Right atrium auricular region (tissue), 2 donors: Measurements from ENCODE around the gene ADISSP. TPM values are rescaled to one million over a fixed set of nuclear protein-coding genes. Genes with fewer than 3 reads are reported as not detected.
A peak's percentile ranks its signal among the peaks of the same experiment; 100 is the strongest.

Experiments
- DNase-seq: peaks from one replicate; pipeline ENCODE4 v3.0.0-alpha.2; 2019; ENCODE audit warnings: low spot score
- H3K27ac ChIP-seq, 2 donors: fragments of 200-600 bp; sonication (generic); 1 replicate in 1 of 2; 2 replicates in 1 of 2; pipeline ENCODE4 v1.5.1; 2016 to 2019
- H3K27me3 ChIP-seq, 2 donors: fragments of 200-600 bp; sonication (generic); one replicate each; pipeline versions ENCODE4 v1.5.1 to v1.6.0; 2017 to 2019
- H3K36me3 ChIP-seq: fragments of 200-600 bp; sonication (generic); one replicate; pipeline ENCODE4 v1.5.1; 2016
- H3K4me1 ChIP-seq, 2 donors: fragments of 200-600 bp; sonication (generic); one replicate each; pipeline versions ENCODE4 v1.5.1 to v1.6.0; 2017 to 2019
- H3K4me3 ChIP-seq, 2 donors: fragments of 200-600 bp; sonication (generic); 1 replicate in 1 of 2; 2 replicates in 1 of 2; pipeline ENCODE4 v1.5.1; 2017 to 2019; ENCODE audit warnings: mild to moderate bottlenecking in 1 of 2, moderate library complexity in 1 of 2
- H3K9me3 ChIP-seq, 2 donors: fragments of 200-600 bp; sonication (generic); one replicate each; pipeline ENCODE4 v1.5.1; 2019
- total RNA-seq, 2 donors: library from RNA; depleted of rRNA; stranded (reverse); fragments of >200 nt; gene quantifications; one replicate each; pipeline ENCODE4 v1.1.0, GENCODE V29; 2016
- TF ChIP-seq, protein P1 (sequence below), 2 donors: fragments of 200-600 bp; sonication (generic); IDR thresholded peaks; one replicate each; pipeline ENCODE4 v1.5.1; 2019; ENCODE audit warnings: antibody characterized with exemption in 2 of 2

The ADISSP gene
- total RNA-seq, 2 donors from 2014 or later: 10.8 to 11.2 TPM

DNA sequence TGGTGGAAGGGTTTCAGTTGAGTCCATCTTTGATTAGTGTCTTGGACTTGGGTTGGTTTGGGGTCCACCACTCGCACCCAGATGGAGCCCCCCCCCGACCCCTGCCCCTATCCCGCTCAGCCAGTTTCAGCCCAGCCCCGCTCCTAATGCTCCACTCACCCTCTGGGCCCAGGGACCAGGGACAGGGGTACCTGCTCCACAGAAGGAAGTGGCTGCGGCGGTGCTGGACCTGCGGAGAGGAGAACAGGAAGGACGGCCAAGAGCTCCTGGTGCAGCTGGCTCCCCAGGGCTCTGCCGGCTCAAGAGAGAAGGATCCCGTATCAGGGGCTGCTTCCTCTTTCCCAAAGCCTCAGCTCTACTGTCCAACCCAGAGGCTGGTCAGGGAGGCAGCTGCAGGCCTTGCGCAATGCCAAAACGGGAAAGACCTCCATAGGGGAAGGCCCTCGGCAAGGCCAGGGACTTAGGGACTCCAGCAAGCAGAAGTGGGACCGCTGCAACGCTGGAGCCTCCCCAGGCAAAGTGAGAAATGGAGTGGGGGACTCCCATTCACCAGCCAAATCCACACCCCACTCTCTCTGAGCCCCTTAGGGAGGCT is 55.2 kb downstream of the ADISSP start, which contains the start of gene SIGLEC1:
Gene SIGLEC1, minus strand, starts transcription at position 322 of the 595 bp plus-strand sequence. CDS start 5,472 bp downstream, outside the sequence.
- peak; percentile 70 for DNase-seq
- Histone ChIP-seq H3K4me3 (peak within 1 kb of the TSS in 1 of 2 donors; percentile 31), H3K36me3 (no peaks in the 10 kb centered on the region), H3K27me3 (no peaks in the 10 kb centered on the region), H3K27ac (no peak within 1 kb of the TSS), H3K9me3 (no peaks in the 10 kb centered on the region), H3K4me1 (peaks cover 0 to 16% of the 10 kb centered on the region in 2 donors)
- TF ChIP-seq, protein P1, sequence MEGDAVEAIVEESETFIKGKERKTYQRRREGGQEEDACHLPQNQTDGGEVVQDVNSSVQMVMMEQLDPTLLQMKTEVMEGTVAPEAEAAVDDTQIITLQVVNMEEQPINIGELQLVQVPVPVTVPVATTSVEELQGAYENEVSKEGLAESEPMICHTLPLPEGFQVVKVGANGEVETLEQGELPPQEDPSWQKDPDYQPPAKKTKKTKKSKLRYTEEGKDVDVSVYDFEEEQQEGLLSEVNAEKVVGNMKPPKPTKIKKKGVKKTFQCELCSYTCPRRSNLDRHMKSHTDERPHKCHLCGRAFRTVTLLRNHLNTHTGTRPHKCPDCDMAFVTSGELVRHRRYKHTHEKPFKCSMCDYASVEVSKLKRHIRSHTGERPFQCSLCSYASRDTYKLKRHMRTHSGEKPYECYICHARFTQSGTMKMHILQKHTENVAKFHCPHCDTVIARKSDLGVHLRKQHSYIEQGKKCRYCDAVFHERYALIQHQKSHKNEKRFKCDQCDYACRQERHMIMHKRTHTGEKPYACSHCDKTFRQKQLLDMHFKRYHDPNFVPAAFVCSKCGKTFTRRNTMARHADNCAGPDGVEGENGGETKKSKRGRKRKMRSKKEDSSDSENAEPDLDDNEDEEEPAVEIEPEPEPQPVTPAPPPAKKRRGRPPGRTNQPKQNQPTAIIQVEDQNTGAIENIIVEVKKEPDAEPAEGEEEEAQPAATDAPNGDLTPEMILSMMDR (IDR thresholded peaks at IDR 0.05): no peak

DNA sequence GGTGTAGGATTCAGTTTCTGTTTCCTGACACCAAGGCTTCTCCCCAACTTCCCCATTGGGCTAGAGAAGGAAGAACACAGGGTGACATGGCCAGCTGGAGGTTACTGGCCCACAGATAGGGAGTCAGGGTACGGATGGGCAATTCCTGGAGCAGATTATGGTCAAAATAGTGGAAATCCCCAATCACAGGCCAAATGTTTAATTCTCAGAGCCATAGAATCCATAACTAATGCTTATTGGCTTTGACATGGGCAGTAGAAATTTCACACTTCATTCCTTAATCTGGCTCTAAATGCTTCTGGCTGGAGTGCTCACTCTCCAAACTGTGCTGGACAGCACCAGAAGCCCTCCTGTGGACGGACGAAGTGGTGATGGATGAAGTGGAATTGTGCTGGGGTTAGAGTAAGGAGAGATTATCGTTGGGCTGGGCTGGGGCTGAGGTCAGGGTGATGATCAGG is 56.0 kb downstream of the ADISSP start:
- no peaks in the 10 kb centered on the region for H3K27me3 ChIP-seq
- no peak overlapping the region for H3K27ac ChIP-seq
- no peaks in the 10 kb centered on the region for H3K36me3 ChIP-seq
- no peaks in the 10 kb centered on the region for H3K9me3 ChIP-seq
- peaks cover 0 to 16% of the 10 kb centered on the region in 2 donors for H3K4me1 ChIP-seq
- TF ChIP-seq, protein P1 (IDR thresholded peaks at IDR 0.05): no peak
- no peak for DNase-seq
- peak overlapping the region in 1 of 2 donors; percentile 31 for H3K4me3 ChIP-seq

DNA sequence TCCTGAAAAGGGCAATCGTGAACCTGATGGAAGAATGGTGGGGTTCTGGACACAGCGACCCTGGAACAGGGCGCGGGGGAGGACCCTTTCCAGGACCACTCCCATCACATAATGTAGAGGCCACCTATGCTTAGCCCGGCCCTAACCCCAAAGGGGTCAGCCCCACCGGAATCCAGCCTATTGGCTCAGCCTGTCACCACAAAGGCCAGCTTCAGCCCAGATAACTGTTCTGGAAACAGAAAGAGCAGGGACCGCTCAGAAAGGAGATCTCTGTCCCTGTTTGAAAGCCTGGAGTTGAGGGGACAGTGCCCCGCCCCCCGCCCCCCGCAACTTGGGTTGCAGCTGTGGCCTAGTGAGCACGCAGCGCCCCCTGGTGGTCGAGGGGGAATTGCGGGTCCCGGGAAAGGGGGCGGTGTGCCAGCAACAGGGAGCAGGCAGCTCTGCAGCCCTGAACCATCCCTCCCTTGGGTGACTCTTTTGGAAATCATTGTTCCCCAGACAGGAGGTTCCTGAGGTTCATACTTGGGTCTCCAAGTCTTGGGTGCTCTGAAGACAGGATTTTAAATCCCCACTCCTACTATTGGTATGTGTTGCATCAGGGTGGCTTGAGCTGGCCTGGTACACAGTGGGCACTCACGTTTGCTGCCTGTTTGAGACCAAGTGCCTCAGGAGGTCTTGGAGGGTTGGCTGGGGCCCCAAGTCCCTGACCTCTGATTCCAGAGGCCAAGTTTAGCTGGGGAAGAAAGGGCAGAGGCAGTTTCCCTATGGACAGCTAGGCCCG is 56.7 kb downstream of the ADISSP start:
- Histone ChIP-seq H3K36me3 (no peaks in the 10 kb centered on the region), H3K27ac (peak overlapping the region in 1 of 2 donors; percentile 29), H3K9me3 (no peaks in the 10 kb centered on the region), H3K4me3 (no peak overlapping the region), H3K27me3 (no peaks in the 10 kb centered on the region), H3K4me1 (peaks cover 0 to 16% of the 10 kb centered on the region in 2 donors)
- DNase-seq: peak; percentile 73
- TF ChIP-seq, protein P1 (IDR thresholded peaks at IDR 0.05): peak; percentile 90 to 99

DNA sequence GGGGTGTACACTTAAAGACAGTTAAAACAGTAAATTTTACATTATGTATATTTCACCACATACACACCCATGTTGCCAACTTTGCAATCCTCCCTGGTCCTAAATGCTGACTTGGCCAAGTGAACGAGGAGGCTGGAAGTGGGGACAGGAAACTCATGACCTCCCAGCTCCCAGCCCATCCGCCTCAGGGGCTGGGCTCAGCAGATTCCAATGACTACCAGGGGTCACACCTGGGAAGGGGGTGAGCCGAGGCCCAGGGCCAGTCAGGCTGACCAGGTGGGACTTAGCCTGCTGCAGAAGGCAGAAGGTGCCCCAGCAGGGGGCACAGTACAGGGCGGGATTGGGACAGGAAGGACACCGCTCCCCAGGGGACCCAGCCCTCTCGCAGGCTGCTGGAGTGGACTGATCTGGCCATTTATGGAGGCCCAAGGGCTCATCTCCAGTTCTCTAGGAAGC is 57.5 kb downstream of the ADISSP start:
- Histone ChIP-seq H3K36me3 (no peaks in the 10 kb centered on the region), H3K9me3 (no peaks in the 10 kb centered on the region), H3K27ac (peak overlapping the region in 1 of 2 donors; percentile 29), H3K4me1 (peaks cover 0 to 16% of the 10 kb centered on the region in 2 donors), H3K4me3 (no peak overlapping the region), H3K27me3 (no peaks in the 10 kb centered on the region)
- TF ChIP-seq, protein P1 (IDR thresholded peaks at IDR 0.05): no peak
- DNase-seq: no peak

DNA sequence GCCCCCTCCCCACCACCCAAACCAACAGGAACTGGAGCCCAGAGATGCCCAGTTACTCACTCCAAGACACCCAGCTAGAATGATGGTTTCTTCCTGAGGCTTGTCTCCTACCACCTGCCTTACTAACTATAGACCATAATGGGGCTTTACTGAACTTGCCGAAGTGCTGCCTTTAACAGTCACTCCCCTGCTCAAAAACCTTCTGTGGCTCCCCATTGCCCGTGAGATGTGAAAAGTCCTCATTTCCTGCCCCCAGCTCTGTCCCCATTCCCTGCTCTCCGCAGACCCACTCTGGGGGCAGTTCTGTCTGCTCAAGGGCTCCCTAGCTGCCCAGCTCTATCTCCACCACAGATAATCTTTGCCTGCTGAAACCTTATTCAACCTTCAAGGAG is 60.0 kb downstream of the ADISSP start:
- H3K4me3 ChIP-seq: no peak overlapping the region
- TF ChIP-seq, protein P1 (IDR thresholded peaks at IDR 0.05): no peak
- peaks cover 0 to 16% of the 10 kb centered on the region in 2 donors for H3K4me1 ChIP-seq
- no peak for DNase-seq
- H3K9me3 ChIP-seq: no peaks in the 10 kb centered on the region
- H3K27ac ChIP-seq: no peak overlapping the region
- no peaks in the 10 kb centered on the region for H3K36me3 ChIP-seq
- H3K27me3 ChIP-seq: no peaks in the 10 kb centered on the region
